Stimulated activated CD4-positive, alpha-beta T cell treated with anti-CD3 and anti-CD28 coated beads, TNF-alpha, amount 100 ng/mL, for 4 hours (primary cell): ENCODE data around the gene SMIM24.

Source experiments
- DNase-seq, 3 experiments: peaks; one replicate each; pipeline ENCODE4 v3.0.0-alpha.2; 2020; ENCODE audit warnings: low read depth in 3 of 3

The SMIM24 gene

DNA sequence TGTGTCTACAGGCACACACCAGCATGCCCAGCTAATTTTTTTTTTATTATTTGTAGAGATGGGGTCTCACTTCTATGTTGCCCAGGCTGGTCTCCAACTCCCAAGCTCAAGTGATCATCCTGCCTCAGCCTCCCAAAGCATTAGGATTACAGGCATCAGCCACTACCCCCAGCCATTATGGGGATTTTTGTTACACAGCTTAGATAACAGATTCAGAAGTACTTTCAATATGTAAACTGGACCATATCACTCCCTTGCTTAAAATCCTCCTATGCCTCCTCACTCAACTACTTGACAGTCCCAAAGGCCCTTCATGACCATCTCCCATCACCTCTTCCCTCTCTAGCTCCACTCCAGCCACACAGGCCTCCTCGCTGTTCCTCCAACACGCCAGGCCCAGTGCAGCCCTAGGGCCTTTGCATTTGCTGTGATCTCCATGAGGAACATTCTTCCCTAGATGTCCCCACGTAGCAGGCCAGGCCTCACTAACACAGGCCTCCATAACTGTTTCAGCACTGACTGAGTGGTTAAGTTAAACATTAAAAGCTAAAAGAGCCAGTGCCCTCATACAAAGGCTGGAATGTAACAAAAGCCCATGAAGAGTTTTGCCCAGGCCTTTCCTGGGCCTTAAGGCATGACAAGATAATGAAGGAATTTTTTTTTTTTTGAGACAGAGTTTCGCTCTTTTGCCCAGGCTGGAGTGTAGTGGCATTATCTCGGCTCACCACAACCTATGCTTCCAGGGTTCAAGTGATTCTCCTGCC, 17.6 kb upstream of the SMIM24 start:
- DNase-seq, result no peak

DNA sequence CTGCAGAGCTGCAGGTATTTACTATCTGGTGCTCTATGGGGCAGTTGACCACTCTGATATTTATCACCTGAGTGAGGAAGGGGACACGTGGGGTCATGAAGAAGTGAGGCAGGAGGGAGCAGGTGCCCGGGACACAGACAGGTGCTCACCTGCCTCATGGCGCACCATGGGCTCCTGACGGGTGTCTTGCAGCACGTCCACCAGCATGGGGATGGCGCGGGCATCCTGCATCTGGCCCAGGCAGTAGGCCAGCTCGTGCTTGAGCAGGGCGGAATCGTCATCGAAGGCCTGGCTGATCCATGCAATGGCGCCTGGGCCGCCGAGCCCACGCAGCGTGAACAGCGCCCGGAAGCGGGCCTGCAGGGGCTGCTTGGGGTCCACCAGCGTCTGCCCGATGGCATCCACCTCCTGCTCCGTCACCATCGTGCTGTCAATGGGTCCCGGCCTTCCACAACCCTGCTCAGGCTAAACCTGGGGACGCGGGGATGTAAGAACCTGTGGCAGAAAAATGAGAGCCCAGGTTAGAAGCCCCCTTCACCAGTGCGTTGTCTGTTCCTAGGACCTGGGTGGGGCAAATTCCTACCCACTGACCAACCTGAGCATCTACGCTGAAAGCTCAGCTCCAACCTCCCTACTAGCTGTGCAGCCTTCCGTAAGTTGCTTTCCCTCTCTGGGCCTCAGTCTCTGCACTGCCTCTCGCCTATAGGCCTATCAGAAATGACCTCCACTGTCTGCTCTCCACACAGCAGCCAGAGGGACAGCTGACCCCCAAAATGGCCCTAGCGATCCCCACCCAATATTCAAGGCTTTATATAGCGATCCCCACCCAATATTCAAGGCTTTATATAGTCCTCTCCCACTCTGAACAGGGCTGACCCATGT, 16.3 kb upstream of the SMIM24 start:
- no peak for DNase-seq

DNA sequence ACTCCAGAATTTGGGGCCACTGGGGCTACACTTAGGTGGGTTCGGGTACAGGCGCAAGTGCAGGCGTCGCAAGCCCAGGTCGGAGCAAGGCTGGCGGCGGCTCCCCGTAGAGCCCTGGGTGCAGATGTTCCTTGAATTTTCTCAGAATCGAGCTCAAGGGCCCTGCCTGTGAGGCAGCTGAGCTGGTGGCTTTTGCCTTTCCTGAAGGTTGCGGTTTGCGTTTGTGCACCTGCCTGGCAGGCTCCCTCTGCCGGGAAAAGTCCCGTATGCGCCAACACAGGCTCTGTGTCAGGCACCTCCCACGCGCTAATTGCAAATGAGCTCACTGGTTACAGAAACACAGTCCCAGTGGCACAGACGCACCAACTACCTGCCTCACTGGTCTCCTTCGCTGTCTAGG, 14.2 kb upstream of the SMIM24 start:
- peak in 2 of 3 experiments; percentile 40 to 50 for DNase-seq

DNA sequence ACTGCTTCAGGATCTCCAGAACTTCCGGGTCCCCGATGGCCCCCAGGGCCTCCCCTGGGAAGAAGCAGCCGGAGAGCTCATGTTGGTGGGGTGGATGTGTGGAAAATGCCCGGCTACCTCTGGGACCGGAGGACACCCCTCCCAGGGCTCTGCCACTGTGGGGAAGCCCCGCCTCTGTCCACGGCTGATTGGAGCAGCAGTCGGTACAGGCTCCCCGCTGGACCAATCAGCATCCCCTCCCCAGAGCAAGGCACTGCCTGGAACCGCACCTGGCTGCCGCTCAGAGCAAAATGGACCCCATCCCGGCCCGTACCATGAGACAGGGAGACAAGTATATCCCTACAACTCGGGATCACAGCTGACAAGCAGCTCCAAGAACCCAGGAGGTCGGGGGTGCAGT, 13.7 kb upstream of the SMIM24 start:
- no peak for DNase-seq

DNA sequence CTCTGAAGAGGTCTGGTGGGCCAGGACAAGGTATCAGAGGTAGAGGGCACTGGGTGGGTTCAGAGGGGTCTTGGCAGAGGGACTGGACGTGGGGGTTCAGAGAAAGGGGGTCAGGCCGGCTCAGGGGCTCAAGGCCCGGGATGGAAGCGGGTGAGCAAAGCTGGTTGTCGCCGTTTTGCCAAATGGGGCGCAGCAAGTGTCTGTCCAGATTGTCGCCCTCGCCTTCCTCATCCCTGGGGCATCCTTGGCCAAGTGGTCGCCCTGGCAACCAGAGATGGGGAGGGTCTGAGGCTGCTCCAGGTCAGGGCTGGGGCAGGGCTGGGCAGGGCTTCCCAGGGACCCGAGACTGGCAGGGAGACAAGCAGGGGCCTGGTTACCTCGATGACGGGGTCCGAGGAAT, 13.3 kb upstream of the SMIM24 start:
- DNase-seq, result no peak

DNA sequence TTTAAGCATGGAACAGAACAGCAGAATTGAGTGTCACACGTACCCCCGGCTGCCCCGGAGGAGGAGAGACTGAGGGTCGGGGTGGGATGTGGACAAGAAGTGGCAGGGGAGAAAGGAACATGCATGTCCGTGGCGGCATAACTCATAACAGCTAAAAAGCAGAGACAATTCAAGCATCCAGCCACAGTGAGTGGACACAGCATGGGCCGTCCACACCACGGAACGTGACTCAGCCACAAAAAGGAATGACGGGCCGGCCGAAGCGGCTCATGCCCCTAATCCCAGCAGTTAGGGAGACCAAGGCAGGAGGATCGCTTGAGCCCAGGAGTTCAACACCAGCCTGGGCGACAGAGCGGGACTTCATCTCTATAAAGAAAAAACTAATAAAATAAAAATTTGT, 12.6 kb upstream of the SMIM24 start:
- DNase-seq, result no peak

DNA sequence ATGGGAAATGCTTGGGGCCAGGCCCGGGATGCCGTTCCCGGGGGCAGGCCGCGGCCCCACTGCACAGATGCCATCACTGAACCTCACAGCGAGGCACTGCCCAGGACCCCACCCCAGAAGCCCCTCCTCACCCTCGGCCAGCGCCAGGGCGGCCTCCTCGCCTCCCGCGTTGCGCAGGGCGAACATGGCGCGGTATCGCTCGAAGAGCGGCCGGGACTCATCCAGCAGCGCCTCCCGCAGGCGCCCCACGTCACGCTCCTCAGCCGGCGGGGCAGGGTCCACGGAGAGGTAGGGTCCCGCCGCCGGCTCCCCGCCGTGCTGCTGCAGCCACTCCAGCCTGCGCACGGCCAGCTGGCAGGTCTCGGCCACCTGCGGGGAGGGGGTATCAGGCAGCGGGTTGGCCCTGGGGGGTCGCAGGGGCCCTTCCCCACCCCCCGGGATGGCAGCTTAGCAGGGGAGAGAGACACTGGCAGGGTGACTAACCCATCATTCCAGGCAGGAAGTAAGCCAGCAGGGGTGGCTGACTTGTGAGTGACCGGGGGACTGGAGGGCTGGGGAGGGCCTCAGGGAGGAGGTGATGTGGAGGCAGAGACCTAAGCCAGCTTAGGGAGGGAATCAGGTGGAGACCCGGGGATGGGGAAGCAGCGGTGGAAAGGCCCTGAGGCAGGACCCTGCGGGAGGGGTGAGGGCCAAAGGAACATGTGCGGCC, 12.0 kb upstream of the SMIM24 start:
- no peak for DNase-seq

DNA sequence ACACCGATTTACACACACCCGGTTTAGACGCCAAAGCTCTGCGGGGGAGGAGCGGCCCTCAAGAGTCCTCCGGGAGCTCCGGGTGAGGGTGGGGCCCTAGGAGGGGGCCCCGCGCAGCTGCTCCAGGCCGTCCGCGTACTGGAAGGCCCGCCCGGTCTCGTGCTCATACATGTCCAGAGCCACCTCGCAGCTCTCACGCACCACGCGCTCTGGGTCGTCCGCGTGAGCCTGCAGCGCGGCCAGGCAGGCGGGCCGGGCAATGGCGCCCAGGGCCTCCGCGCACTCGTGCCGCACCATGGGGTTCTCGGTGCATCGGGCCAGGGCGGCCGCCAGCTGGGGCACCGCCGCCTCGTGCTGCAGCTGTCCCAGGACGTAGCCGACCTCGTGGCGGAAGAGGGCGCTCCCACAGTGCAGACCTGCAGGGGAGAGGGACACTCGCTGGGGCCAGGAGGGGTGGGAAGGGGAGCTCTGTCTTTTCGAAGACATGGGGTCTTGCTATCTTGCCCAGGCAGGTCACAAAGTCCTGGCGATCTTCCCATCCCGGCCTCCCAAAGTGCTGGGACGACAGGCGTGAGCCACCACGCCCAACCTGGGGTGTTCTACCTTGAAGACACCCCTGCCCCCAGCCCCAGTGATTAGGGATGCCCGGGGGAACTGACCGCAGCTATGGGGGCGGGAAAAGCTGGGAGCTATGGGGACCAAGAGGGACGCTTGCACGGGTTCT, 11.2 kb upstream of the SMIM24 start:
- no peak for DNase-seq

DNA sequence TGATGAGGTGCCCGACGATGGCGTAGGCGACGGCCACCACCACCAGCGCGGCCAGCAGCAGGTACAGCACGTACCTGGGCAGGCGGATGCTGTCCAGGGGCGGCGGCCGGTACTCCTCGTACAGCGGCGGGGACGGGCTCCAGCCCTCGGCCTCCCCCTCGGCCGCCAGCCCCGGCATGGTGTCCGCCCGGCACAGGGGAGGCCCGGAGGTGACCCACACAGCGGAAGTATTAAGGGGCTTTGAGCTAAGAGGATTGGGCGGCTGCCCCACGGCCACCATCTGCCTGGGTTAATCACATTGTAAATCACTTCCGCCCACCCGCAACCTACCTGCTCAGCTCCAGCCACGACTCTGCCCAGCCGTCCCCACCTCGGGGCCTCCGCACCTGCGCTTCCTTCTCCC, 2.9 kb upstream of the SMIM24 start, which contains the start of gene SMIM44:
Gene SMIM44 (minus strand): TSS at position 216 of the 403 bp plus-strand sequence. CDS start 38 bp downstream, at position 178.
- no peak for DNase-seq

DNA sequence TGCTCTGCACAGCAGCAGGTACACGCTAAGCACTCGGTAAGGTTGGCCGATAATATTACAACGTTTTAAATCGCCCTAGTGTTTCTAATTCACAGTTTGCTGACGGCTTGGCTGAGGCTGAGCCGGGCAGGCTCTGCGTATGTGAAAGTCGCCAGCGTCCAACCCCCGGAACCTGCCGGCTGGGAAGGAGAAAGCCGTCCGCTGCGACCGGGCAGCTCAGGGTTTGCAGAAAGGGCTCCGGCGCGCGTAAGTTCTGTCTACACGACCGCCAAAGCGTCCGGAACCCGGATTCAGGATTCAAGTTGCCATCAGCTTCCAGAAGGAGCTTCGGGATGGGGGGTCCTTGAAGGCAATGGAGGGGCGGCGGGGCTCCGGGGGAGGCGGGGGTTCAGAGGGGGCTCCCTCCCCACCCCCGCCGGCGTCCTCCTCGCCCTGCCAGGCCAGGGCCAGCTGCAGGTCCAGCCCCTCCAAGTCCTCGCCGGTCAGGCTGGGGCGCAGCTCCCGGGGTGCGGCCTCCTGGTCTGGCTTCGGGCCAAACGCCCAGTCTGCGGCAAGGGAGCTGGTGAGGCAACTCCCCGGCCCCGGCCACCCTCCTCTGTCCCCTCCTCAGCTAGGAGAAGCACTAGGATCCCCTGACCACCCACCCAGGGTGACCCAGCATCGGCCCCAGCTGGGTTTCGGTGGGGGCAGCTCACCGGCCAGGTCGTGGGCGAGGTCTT, 2.3 kb upstream of the SMIM24 start:
- DNase-seq, result no peak

DNA sequence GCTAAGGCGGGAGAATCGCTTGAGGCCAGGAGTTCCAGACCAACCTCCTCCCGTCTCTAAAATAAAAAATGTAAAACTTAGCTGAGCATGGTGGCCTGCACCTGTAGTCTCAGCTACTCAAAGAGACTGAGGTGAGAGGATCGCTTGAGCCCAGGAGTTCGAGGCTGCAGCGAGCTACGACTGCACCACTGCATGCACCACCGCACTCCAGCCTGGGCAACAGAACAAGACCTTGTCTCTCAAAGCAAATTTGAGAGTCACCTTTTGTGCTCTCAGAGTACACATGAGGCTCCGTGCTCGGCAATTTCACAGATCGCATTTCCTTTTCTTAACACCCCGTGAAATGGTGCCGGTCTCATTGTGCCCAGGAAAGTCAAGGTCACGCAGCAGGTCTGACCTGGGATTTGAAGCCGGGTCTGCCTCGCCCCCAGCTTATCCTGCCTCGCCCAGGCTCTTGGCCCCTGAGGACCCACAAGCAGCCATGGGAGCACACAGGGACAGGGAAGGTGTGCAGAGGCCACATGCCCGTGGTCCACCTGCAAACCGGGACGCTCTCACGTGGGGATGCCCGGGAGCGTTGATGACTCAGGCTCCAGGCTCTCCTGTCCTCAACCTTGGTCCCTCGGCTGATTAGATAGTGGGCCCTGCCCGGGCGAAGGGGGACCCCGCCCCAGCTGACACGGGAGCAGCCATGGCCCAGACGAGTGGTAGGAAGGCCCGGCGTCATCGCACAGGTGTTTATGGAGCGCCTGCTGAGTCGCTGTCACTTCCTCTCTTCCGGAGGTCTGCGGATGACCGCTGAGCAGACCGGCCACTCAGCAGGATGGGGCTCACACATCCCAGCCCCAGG, 1.1 kb upstream of the SMIM24 start:
- DNase-seq, result no peak

DNA sequence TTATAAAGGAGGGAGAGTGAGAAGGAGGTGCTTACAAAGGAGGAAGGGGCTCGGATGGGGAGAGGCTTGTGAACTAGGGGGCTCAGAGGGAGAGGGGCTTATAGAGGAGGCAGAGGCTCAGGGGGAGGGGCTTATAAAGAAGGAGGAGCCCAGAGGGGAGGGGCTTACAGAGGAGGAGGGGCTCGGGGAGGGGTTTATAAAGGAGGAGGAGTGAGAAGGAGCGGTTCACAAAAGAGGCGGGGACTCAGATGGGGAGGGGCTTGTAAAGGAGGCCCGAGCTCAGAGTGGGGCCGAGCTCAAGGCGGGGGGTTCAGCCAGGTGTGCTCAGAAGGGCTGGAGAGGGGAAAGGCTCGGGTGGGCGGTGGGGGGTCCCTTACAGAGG, 500 bp downstream of the SMIM24 start:
- DNase-seq, result no peak

DNA sequence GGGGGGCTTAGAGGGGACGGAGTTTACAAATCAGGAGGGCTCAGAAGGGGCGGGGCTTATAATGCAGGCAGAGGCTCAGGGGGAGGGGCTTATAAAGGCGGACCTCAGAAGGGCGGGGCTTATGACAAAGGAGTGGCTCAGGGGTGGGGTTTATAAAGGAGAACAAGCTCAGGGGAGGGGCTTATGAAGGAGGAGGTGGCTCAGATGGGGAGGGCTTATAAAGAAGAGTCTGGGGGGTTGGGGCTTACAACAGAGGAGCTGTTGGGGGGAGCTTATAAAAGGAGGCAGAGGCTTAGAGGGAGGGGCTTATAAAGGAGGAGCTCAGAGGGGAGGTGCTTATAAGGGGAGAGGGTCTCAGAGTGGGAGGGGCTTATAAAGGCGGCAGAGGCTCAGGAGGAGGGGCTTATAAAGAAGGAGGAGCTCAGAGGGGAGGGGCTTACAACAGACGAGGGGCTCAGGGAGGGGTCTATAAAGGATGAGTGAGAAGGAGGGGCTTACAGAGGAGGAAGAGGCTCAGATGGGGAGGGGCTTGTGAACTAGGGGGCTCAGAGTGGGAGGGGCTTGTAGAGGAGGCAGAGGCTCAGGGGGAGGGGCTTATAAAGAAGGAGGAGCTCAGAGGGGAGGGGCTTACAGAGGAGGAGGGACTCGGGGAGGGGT, 1.0 kb downstream of the SMIM24 start:
- DNase-seq, result no peak

DNA sequence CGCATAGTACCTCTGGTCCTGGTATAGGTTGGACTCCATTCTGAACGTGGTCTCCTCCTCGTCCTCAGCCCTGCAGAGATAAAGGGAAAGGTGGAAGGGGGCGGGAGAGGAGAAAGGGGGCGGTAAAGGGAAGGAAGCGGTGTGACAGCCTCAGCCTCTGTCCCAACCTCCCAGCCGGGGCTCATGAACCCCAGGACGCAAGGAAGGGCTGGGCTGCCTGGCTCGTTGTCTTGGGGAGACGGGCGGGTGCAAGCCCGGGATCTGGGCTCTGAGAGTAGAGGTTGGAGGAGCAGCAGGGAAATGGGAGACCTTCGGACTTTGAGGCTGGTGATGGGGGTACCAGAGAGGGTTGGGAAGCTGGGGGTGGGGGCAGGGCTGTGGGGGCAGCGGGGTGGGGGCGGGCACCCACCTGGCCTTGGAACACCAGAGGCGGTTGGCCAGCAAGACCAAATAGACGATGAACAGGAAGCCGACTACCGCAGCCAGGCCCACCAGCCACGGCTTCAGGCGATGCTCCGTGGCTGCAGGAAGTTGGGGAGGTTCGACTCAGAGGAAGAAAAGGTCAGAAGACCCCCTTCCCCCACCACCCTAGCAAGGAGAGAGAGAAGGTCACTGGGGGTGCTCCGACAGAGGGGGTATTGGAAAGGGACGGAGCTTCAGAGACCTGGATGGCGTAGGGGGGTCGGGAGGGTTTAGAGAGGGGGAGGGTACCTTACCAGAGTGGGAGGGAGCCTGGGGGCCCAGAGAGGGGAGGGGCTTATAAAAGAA, 1.7 kb downstream of the SMIM24 start:
- no peak for DNase-seq

DNA sequence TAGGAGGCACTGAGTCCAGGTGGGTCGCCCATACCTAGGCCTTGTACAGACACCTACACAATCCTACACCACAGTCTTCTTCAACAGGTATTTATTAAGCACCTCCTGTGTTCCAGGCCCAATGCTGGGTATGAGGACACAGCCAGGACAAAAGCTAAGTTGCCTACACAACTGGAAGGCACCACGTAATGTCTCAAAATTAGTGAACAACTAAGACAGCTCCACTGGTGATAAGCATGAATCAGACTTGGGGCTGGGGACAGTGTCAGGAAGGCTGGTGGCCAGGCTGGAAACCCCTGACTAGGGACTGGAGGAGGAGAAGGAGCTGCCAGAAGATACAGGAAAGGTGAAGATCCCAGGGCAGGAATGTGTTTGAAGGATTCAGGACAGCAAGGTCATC, 2.4 kb downstream of the SMIM24 start:
- DNase-seq, result no peak

DNA sequence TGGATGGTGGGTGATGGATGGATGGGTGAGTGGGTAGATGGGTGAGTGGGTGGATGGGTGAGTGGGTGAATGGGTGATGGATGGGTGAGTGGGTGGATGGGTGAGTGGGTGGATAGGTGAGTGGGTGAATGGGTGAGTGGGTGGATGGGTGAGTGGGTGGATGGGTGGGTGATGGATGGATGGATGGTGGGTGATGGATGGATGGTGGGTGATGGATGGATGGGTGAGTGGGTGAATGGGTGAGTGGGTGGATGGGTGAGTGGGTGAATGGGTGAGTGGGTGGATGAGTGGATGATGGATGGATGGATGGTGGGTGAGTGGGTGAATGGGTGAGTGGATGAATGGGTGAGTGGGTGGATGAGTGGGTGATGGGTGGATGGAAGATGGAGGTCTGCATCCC, 2.8 kb downstream of the SMIM24 start:
- DNase-seq, result no peak

DNA sequence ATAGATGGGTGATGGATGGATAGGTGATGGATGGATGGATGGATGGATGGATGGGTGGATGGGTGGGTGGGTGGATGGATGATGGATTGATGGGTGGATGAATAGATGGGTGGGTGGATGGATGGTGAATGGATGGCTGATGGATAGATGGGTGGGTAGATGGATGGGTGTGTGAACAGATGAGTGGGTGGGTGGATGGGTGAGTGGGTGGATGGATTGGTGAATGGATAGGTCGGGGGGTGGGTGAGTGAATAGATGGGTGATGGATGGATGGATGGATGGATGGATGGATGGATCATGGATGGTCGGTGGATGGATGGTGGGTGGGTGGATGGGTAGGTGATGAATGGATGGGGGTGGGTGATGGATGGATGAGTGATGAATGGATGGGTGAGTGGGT, 3.5 kb downstream of the SMIM24 start:
- no peak for DNase-seq

DNA sequence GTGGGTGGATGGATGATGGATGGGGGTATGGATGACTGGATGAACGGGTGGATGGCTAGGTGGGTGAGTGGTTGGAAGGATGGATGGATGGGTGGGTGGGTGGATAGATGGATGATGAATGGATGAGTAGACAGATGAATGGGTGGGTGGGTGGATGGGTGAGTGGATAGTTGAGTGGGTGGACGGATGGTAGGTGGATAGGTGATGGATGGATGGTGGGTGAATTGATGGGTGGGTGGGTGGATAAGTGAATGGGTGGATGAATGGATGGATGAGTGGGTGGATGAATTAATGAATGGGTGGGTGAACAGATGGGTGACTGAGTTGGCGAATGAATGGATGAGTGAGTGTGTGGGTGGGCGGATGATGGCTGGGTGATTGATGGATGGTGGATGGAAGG, 4.9 kb downstream of the SMIM24 start:
- no peak for DNase-seq

DNA sequence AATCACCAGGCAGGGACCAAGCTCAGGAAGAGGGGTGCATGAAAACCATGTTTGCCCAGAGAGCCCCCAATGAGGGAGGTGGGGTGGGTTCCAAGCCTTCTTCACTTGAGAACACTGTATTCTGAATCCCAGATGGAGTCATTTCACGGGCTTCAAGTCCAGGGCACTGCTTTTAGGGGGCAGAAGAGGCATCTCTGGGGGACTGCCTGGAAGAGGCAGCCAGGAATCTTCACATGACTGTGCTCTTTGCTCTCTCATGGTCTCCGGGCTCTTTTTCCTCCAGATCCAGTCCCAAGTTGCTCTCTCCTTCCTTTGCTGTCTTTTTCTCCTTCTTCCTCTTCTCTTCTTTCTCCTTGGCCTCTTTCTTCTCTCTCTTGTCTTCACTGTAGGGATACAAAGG, 5.7 kb downstream of the SMIM24 start:
- no peak for DNase-seq
